ENCODE measurements around the gene ELAVL3.
"Not testable (repeated sequence)": the region's sequence is repeated elsewhere in the genome, so short reads cannot be mapped to it uniquely, and the experiment has no call there.

Gene ELAVL3

DNA sequence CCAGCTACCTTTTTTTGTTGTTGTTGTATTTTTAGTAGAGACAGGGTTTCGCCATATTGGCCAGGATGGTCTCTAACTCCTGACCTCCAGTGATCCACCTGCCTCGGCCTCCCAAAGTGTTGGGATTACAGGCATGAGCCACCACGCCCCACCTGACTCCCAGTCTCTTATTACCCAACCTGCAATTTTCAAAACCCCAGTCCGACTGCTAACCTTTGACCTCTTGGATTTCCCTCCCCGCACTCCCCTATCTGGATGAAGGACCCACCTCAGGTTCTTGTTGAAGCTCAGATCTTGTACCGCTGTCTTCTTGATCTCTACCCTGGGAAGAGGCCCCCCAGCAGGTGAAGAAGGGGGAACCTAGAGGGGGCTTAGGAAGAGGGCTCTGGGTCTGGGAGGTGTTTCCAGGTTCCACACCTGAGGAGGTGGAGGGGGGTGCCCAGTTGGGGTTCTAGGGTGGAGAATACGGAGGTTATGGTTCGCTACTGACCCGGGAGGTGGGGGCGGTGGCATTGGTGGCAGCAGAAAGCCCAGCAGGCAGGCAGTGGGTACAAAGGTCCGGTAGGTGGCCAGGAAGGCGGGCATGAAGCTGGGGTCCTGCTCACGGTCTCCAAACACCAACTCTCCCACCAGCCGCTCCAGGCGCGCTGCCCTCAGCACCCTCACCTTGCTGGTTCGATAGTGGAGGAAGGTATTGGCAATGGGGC, 64.3 kb downstream of the ELAVL3 start:
- no peak for DNase-seq (ENCODE audit: insufficient read length, low spot score)
- FAIRE-seq, result no peak

DNA sequence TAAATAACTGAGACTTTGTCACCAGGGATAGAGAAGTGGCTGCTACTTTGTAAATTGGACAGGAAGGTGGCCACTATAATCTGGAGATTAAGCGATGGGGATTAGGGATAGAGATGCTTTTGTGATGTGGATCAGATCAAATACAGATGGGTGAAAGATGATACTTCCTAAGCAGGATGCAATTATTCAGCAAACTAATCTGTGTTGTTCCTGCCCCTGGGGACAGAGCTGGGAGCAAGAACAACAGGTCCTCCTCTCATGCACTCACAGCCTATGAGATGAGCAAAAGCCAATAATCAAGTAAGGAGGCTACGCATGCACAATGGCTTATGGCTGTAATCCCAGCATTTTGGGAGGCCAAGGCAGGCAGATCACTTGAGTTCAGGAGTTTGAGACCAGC, 66.3 kb downstream of the ELAVL3 start:
- DNase-seq (ENCODE audit: insufficient read length, low spot score) (no peak), FAIRE-seq (no peak)

DNA sequence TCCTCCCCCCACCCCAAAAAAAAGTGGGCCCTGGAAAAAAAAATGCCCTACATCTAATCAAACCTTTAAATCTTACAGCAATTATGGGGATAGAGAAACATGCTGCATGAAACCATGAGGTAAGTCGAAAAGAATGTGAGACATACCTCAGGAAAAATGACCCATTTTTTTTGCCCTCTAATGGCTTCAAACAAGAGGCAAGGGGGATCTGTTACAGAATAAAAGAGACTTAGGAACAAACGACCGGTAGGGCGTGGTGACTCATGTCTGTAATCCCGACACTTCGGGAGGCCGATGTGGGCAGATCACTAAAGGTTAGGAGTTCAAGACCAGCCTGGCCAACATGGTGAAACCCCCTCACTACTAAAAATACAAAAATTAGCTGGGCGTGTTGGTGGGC, 70.2 kb downstream of the ELAVL3 start:
- FAIRE-seq (no peak), DNase-seq (ENCODE audit: insufficient read length, low spot score) (no peak)

DNA sequence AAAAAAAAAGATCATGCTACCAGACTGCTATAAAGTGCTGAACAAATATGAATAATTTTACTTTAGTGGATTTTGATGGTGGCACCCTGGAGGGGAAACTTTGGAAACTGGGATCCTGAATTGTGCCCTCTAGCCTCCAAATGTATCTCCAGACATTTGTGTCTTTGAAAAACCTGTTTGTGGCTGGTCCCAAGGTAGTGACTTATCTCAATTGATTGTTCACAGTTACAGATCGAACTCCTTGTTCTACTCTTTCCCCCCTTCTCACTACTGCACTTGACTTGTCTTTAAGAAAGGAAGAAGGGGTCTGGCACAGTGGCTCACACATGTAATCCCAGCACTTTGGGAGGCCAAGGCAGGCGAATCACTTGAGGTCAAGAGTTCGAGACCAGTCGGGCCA, 72.3 kb downstream of the ELAVL3 start:
- DNase-seq (ENCODE audit: insufficient read length, low spot score) (no peak), FAIRE-seq (no peak)

DNA sequence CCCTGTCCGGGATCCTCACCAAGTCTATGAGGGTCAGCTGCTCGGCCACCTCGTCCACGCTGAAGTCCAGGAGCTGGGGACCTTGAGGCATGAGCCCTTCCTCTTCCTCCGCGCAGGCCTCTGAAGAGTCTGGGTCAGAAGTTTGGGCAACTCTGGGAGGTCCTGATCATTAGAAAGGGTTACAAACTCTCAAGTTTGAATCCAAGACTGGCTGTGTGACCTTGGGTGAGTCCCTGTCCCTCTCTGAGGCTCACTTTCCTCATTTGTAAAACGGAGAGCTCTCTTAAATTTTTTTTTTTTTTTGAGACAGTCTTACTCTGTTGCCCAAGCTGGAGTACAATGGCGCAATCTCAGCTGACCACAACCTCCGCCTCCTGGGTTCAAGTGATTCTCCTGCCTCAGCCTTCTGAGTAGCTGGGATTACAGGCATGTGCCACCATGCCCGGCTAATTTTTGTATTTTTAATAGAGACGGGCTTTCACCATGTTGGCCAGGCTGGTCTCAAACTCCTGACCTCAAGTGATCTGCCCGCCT, 74.1 kb downstream of the ELAVL3 start:
- FAIRE-seq, result not testable (repeated sequence)

DNA sequence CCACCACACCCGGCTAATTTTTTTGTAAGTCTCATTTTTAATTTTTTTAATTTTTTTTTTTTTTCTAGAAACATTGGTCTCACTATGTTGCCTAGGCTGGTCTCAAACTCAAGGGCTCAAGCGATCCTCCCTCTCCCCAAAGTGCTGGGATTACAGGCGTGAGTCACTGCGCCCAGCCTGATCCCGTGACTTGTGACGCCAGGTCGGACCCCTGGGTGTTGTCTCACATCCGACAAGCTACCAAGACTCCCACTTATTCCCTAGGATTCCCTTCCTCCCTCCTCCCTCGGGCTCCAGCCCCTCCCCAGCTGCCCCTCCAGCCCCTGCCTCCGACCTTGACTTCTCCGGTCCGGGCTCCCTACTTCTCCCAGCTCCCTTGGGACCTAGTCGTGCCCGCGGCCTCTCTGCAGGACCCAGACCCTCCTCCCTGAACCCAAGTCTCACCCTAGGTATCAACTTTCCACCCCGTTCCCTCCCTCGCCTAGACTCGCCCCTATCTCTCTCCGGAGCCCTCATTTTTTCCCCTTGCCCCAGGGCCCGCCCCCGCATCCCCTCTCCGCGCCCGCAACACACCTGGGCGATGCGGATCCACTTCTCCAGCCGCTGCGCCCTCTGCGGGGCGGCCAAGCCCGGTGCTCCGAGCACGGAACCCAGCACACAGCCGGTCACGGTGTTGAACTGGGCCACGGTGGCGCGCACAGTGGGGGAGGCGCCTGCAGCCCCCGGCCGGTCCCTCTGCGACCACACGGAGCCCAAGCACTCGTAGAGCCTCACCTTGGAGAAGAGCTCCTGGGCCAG, 74.8 kb downstream of the ELAVL3 start:
- FAIRE-seq (no peak), DNase-seq (ENCODE audit: insufficient read length, low spot score) (no peak)

More for the DNA sequence above, 74.1 kb downstream of the ELAVL3 start:
- not testable (repeated sequence) for DNase-seq (ENCODE audit: insufficient read length, low spot score)

DNA sequence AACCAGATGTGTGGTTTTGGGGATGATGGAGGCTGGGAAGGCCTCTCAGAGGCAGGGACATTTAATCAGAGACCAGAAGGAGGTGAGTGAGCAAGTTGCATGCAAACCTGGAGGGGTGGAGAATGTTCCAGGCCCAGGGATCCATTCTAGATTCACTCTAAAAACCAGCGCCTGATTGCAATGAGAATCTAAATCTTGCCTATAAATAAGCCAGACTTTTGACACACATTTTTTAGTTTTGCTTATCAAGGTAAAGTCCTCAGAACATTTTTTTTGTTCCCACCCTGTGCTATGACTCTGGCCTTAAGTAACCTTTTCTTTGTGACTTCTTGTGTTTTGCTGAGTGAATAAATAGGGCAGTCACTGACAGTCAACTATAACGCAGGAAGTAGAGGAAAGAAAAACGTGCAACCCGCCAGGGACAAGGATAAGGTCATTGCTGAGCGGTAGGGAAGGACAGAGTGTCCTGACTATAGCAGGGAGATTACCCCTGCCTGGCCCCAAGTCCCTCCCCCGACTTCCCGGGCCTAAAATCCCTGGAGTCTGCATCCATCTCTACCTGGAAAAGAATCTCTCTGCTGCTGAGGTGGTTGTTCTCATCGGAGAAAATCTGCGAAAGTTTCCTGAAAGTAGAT, 76.1 kb downstream of the ELAVL3 start:
- FAIRE-seq (no peak), DNase-seq (ENCODE audit: insufficient read length, low spot score) (no peak)

DNA sequence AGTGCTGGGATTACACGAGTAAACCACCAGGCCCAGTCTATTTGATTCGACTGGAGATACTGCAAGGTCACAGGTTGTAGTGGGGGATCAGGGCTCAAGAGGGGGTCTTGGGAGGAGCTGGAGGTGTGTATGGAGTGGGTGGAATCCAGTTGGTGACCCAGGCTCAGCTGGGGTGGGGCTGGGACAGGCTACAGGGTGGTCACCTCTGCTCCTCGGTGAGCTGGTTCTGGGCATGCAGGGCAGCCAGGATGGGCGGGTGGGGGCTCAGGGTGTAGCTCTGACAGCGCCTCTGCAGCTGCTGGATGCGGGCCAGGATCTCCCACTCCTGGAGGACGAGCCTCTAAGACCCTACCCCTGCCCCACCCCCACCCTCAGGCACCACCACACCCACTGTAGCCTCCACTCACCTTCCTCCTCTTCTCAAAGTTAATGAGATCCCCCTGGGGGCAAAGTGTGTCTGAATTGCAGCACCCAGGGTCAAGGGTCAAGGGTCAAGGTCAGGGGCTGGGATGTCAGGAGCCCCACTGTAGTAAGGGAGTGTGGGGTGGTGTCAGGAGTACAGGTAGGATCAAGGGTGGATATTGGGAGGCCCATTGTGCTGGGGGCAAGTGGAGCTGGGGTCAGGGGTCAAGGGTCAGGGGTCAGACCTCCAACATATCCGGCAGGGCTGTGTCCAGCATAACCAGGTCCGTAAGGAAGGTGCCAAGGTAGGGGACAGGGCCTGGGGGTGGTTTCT, 78.9 kb downstream of the ELAVL3 start:
- FAIRE-seq (no peak), DNase-seq (ENCODE audit: insufficient read length, low spot score) (no peak)
